Stimulated activated CD4-positive, alpha-beta T cell treated with anti-CD3 and anti-CD28 coated beads, TNF-alpha, amount 100 ng/mL, for 1 hour (primary cell): ENCODE measurements around the gene UGT2A2.

Experiments used
- DNase-seq, 3 donors: peaks; one replicate each; pipeline ENCODE4 v3.0.0-alpha.2; 2020; ENCODE audit warnings: low read depth in 3 of 3, low spot score in 1 of 3

The UGT2A2 gene

GRCh38 chr4:69576251-69576877, 63.1 kb downstream of the UGT2A2 start:
- no peak for DNase-seq

- no peak for DNase-seq
Observed at GRCh38 chr4:69568787-69569186, 70.7 kb downstream of the UGT2A2 start.

GRCh38 chr4:69563424-69563823, 76.0 kb downstream of the UGT2A2 start:
- DNase-seq, result no peak

GRCh38 chr4:69549651-69550050, 89.8 kb downstream of the UGT2A2 start:
- DNase-seq, result no peak

- no peak for DNase-seq
Observed at GRCh38 chr4:69546134-69546765, 93.2 kb downstream of the UGT2A2 start.
